ENCODE measurements around the gene NKD1. TPM values are rescaled to one million over a fixed set of nuclear protein-coding genes. Genes with fewer than 3 reads are reported as not detected.

Gene NKD1
- total RNA-seq, 1 experiment from 2014 or later = 0.44 TPM

DNA sequence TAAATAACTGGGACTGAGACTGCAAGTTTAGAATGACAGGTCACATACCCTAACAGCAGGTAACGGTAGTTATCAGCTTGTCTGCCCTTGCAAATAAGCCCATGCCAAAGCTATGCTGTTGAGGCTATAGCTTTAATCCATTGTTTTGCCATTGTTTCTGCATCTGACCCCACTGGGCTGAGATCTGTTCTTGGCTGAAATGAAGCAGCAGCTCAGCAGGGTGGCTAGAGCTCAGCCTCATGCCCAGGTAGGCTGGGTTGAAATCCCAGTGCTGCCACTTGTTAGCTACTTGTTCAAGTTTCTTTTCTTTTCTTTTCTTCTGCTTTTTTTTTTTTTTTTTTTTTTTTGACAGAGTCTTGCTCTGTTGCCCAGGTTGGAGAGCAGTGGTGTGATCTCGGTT lies 40.1 kb downstream of the NKD1 start:
- H4K20me1 ChIP-seq (ENCODE audit: insufficient read depth) = no peaks in the 10 kb centered on the region
- CTCF ChIA-PET = no interaction called here
- intact Hi-C loops (cut with micrococcal nuclease; ENCODE audit: unreplicated experiment) = no loop called here

DNA sequence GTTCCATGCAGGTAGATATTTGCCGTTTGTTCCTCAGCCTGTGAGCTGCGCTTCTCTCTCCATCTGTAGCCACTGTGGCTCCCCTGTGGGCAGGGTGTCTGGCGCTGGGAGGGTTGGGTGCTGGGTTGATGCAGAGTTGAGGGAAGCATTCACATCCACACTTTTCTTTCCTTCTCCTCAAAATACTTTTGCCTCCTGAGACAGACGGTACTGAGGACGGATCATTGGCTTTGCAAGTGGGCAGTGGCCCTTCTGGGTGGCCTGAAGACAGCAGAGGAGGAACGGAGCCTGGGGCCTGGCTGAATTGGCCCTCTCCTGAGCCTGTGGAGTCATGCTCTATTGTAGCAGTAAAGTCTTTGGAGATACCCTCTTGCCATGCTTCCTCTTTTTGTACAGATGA lies 43.0 kb downstream of the NKD1 start:
- no TSS peak for BruUV-seq (replicated peaks)
- Histone ChIP-seq H3K9me3 (ENCODE audit: insufficient read depth, low read depth) (no peaks in the 10 kb centered on the region), H3K36me3 (ENCODE audit: low read depth) (no peaks in the 10 kb centered on the region), H3K9me2 (ENCODE audit: insufficient read depth) (no peaks in the 10 kb centered on the region), H3K4me1 (replicated peaks; ENCODE audit: insufficient read depth) (no peaks in the 10 kb centered on the region), H3K4me2 (no peak overlapping the region), H2AFZ (no peak overlapping the region), H3K27ac (no peak overlapping the region), H3K4me3 (no peak overlapping the region), H3F3A (ENCODE audit: insufficient read depth, low read depth) (no peaks in the 10 kb centered on the region), H3K27me3 (ENCODE audit: insufficient read depth, low read depth) (no peaks in the 10 kb centered on the region), H4K20me1 (ENCODE audit: insufficient read depth) (no peaks in the 10 kb centered on the region), H3K79me2 (ENCODE audit: low read depth) (no peaks in the 10 kb centered on the region)
- POLR2A ChIA-PET (ENCODE audit: unreplicated experiment) = no interaction called here
- CTCF ChIA-PET = no interaction called here
- intact Hi-C loops (cut with micrococcal nuclease; ENCODE audit: unreplicated experiment) = no loop called here
- DNase-seq = no peak
- no peak for TF ChIP-seq EZH2 (IDR thresholded peaks at IDR 0.05; ENCODE audit: low read depth)
- TF ChIP-seq, protein P1, sequence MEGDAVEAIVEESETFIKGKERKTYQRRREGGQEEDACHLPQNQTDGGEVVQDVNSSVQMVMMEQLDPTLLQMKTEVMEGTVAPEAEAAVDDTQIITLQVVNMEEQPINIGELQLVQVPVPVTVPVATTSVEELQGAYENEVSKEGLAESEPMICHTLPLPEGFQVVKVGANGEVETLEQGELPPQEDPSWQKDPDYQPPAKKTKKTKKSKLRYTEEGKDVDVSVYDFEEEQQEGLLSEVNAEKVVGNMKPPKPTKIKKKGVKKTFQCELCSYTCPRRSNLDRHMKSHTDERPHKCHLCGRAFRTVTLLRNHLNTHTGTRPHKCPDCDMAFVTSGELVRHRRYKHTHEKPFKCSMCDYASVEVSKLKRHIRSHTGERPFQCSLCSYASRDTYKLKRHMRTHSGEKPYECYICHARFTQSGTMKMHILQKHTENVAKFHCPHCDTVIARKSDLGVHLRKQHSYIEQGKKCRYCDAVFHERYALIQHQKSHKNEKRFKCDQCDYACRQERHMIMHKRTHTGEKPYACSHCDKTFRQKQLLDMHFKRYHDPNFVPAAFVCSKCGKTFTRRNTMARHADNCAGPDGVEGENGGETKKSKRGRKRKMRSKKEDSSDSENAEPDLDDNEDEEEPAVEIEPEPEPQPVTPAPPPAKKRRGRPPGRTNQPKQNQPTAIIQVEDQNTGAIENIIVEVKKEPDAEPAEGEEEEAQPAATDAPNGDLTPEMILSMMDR (conservative IDR thresholded peaks at IDR 0.05) = no peak

More for the DNA sequence above, 40.1 kb downstream of the NKD1 start:
- no peaks in the 10 kb centered on the region for H3K27me3 ChIP-seq (ENCODE audit: insufficient read depth, low read depth)
- no peaks in the 10 kb centered on the region for H3K4me1 ChIP-seq (replicated peaks; ENCODE audit: insufficient read depth)
- H3K27ac ChIP-seq = no peak overlapping the region
- H3K4me2 ChIP-seq = no peak overlapping the region
- H2AFZ ChIP-seq = no peak overlapping the region
- H3F3A ChIP-seq (ENCODE audit: insufficient read depth, low read depth) = no peaks in the 10 kb centered on the region
- DNase-seq = no peak
- H3K4me3 ChIP-seq = no peak overlapping the region
- POLR2A ChIA-PET (ENCODE audit: unreplicated experiment) = no interaction called here
- no peaks in the 10 kb centered on the region for H3K79me2 ChIP-seq (ENCODE audit: low read depth)
- TF ChIP-seq, protein P1 (conservative IDR thresholded peaks at IDR 0.05) = no peak
- TF ChIP-seq EZH2 (IDR thresholded peaks at IDR 0.05; ENCODE audit: low read depth) = no peak
- no peaks in the 10 kb centered on the region for H3K9me2 ChIP-seq (ENCODE audit: insufficient read depth)
- H3K36me3 ChIP-seq (ENCODE audit: low read depth) = no peaks in the 10 kb centered on the region
- BruUV-seq (replicated peaks) = no TSS peak
- H3K9me3 ChIP-seq (ENCODE audit: insufficient read depth, low read depth) = no peaks in the 10 kb centered on the region

DNA sequence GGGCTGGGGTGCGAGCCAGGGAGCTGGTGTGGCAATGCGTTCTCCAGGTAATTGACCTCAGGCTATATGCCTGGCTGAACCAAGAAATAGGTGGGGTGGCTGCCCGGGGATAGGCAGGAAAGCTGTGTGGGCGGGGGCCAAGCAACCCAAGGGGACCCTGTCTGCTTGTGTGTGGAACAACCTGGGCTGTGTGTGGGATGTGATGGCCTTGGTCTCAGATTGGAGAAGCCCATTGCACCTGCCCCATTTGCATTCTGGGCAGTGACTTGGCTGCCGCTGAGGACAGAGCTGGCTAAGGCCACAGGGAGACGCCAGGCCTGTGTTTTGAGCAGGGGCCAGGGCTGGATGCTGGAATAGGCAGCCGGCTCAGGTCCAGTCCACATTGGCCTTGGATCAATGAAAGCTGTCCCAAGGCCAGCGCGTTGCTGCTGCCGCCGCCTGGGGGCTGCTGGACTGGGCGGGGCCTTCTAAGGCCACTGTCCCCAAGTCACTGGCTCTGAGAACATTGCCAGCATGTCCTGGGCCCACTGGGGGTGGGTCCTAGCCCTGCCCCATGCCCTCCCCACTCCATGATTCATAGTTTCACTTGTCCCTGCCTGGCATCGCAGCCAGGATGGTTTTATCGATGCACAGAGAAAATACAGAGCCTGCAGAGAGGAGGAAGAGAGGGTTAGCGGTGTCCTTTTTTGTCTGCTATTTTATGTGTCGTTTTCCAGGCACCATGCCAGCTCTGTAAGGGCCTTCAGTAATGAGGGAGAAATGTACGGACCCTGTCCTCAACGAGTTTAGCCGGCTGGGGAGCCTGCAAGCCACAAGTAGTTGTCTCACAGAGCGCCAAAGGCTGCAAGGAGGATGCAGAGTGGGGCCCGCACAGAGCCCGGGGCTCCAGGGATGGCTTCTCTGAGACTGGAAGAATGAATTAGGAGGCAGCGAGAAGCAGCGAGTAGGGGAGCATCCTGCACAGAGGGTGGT lies 43.9 kb downstream of the NKD1 start:
- no peak for TF ChIP-seq EZH2 (IDR thresholded peaks at IDR 0.05; ENCODE audit: low read depth)
- TF ChIP-seq, protein P1 (conservative IDR thresholded peaks at IDR 0.05) = no peak
- BruUV-seq (replicated peaks) = no TSS peak
- no peak overlapping the region for H3K27ac ChIP-seq
- no peak overlapping the region for H3K4me2 ChIP-seq
- H3K79me2 ChIP-seq (ENCODE audit: low read depth) = no peaks in the 10 kb centered on the region
- DNase-seq = no peak
- H3K27me3 ChIP-seq (ENCODE audit: insufficient read depth, low read depth) = no peaks in the 10 kb centered on the region
- ChIA-PET CTCF (no interaction called here), POLR2A (ENCODE audit: unreplicated experiment) (no interaction called here)
- H3K9me2 ChIP-seq (ENCODE audit: insufficient read depth) = no peaks in the 10 kb centered on the region
- H4K20me1 ChIP-seq (ENCODE audit: insufficient read depth) = no peaks in the 10 kb centered on the region
- H3K4me1 ChIP-seq (replicated peaks; ENCODE audit: insufficient read depth) = no peaks in the 10 kb centered on the region
- no peaks in the 10 kb centered on the region for H3K9me3 ChIP-seq (ENCODE audit: insufficient read depth, low read depth)
- no peaks in the 10 kb centered on the region for H3K36me3 ChIP-seq (ENCODE audit: low read depth)
- no peak overlapping the region for H3K4me3 ChIP-seq
- intact Hi-C loops (cut with micrococcal nuclease; ENCODE audit: unreplicated experiment) = no loop called here
- no peak overlapping the region for H2AFZ ChIP-seq
- H3F3A ChIP-seq (ENCODE audit: insufficient read depth, low read depth) = no peaks in the 10 kb centered on the region
